Neural progenitor cell (in vitro differentiated cells): ENCODE measurements around the gene RTEL1. TPM values are rescaled to one million over a fixed set of nuclear protein-coding genes. Genes with fewer than 3 reads are reported as not detected.
A peak's percentile ranks its signal among the peaks of the same experiment; 100 is the strongest.

Experiments
- DNase-seq: peaks from one replicate; pipeline ENCODE4 v3.0.0-alpha.2; 2016; ENCODE audit warnings: low spot score
- H2AFZ ChIP-seq: fragments of 200-600 bp; sonication (generic); replicated peaks from 2 replicates; pipeline ENCODE4 v1.6.1; 2016; ENCODE audit warnings: antibody characterized with exemption
- H3F3A ChIP-seq: fragments of 200-600 bp; sonication (generic); 2 replicates; pipeline ENCODE4 v1.6.1; 2016; ENCODE audit warnings: antibody characterized with exemption, low read depth
- H3K27ac ChIP-seq: fragments of 200-600 bp; sonication (generic); 2 replicates; pipeline ENCODE4 v1.5.1; 2016; ENCODE audit warnings: mild to moderate bottlenecking
- H3K27me3 ChIP-seq: fragments of 200-600 bp; sonication (generic); 2 replicates; pipeline ENCODE4 v1.6.1; 2016; ENCODE audit warnings: mild to moderate bottlenecking, moderate library complexity
- H3K36me3 ChIP-seq: fragments of 200-600 bp; sonication (generic); 2 replicates; pipeline ENCODE4 v1.5.1; 2016
- H3K4me1 ChIP-seq: fragments of 200-600 bp; sonication (generic); 2 replicates; pipeline ENCODE4 v1.6.1; 2016; ENCODE audit warnings: mixed run types
- H3K4me2 ChIP-seq: fragments of 200-600 bp; sonication (generic); 2 replicates; pipeline ENCODE4 v1.6.1; 2016
- H3K4me3 ChIP-seq: fragments of 200-600 bp; sonication (generic); 2 replicates; pipeline ENCODE4 v1.5.1; 2016
- H3K79me2 ChIP-seq: fragments of 200-600 bp; sonication (generic); 2 replicates; pipeline ENCODE4 v1.6.1; 2016; ENCODE audit warnings: low read depth
- H3K9ac ChIP-seq: fragments of 200-600 bp; sonication (generic); 2 replicates; pipeline ENCODE4 v1.6.1; 2016
- H3K9me3 ChIP-seq: fragments of 200-600 bp; sonication (generic); 2 replicates; pipeline ENCODE4 v1.5.1; 2016; ENCODE audit warnings: low read depth
- H4K20me1 ChIP-seq: fragments of 200-600 bp; sonication (generic); 2 replicates; pipeline ENCODE4 v1.6.1; 2016; ENCODE audit warnings: low read depth
- H3K27ac Mint-ChIP-seq: 3 replicates; pipeline ENCODE4 v1.8.0; 2021; ENCODE audit warnings: mixed read lengths
- H3K27me3 Mint-ChIP-seq: 2 replicates; pipeline ENCODE4 v1.8.0; 2022; ENCODE audit warnings: low read depth, mild to moderate bottlenecking, inconsistent platforms, moderate library complexity, mixed read lengths; ENCODE audit not compliant: insufficient read depth
- H3K36me3 Mint-ChIP-seq: 3 replicates; pipeline ENCODE4 v1.8.0; 2021; ENCODE audit warnings: mixed read lengths
- H3K4me1 Mint-ChIP-seq: 3 replicates; pipeline ENCODE4 v1.8.0; 2021; ENCODE audit warnings: mixed read lengths
- H3K4me3 Mint-ChIP-seq: 3 replicates; pipeline ENCODE4 v1.8.0; 2021; ENCODE audit warnings: mild to moderate bottlenecking, moderate library complexity, mixed read lengths
- H3K9me3 Mint-ChIP-seq: 3 replicates; pipeline ENCODE4 v1.8.0; 2020; ENCODE audit warnings: mixed read lengths
- CTCF ChIP-seq: fragments of 200-600 bp; sonication (generic); IDR thresholded peaks from 2 replicates; pipeline ENCODE4 v1.5.1; 2017; ENCODE audit warnings: antibody characterized with exemption, mild to moderate bottlenecking
- EZH2 ChIP-seq: fragments of 200-600 bp; sonication (generic); IDR thresholded peaks from 2 replicates; pipeline ENCODE4 v1.6.1; 2017; ENCODE audit warnings: antibody characterized with exemption, mild to moderate bottlenecking, moderate library complexity
- EZH2phosphoT487 ChIP-seq: fragments of 200-600 bp; sonication (generic); IDR thresholded peaks from 2 replicates; pipeline ENCODE4 v1.6.1; 2017; ENCODE audit warnings: antibody characterized with exemption
- total RNA-seq: library from RNA; depleted of rRNA; stranded (reverse); fragments of >200 nt; gene quantifications from 2 replicates; pipeline ENCODE4 v1.2.3, GENCODE V29; 2015; ENCODE audit warnings: low replicate concordance

The RTEL1 gene
- total RNA-seq, 1 donor from 2014 or later, result 6.0 TPM

DNA sequence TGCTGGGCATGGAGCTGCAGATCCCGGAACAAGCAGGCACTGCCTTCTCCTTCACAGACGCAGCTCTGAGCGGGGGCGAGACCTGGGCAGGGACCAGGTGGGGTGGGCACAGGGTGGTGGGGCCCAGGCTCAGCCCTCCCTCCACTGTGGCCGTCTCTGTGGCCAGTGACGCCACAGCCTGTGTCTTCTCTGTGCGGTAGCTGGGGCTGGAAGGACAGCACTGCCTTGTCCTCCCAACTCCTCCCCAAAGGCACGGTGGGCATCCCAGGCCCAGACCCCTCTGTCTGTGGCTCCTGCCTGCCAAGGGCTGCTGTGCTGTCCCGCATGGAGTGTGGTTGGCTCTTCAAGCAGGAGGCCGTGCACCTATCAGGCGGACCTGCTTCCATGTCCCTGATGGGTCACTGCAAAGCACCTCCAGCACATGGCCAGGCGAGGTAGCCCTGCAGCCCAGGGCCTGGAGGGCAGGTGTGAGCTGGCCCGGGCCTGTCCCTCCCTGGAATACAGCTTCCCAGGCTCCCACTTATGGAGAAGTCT lies 23.6 kb downstream of the RTEL1 start:
- no peak for DNase-seq
- H3K27me3 Mint-ChIP-seq, result peaks cover 5% of the 10 kb centered on the region
- no peaks in the 10 kb centered on the region for H3K4me1 Mint-ChIP-seq
- Histone ChIP-seq H3K36me3 (no peaks in the 10 kb centered on the region), H3K4me2 (no peak overlapping the region), H3K27me3 (no peaks in the 10 kb centered on the region), H3K27ac (no peak overlapping the region), H4K20me1 (no peaks in the 10 kb centered on the region), H3K79me2 (no peaks in the 10 kb centered on the region), H3K4me3 (no peak overlapping the region), H3F3A (no peaks in the 10 kb centered on the region), H3K9me3 (no peaks in the 10 kb centered on the region), H3K4me1 (no peaks in the 10 kb centered on the region), H2AFZ (no peak overlapping the region), H3K9ac (no peak overlapping the region)
- no peak overlapping the region for H3K4me3 Mint-ChIP-seq
- H3K36me3 Mint-ChIP-seq, result peaks cover 5% of the 10 kb centered on the region
- TF ChIP-seq EZH2phosphoT487 (no peak), CTCF (no peak), EZH2 (no peak)
- H3K9me3 Mint-ChIP-seq, result no peaks in the 10 kb centered on the region
- H3K27ac Mint-ChIP-seq, result no peak overlapping the region

GRCh38 chr20:63682384-63683139 lies 24.4 kb downstream of the RTEL1 start:
- Histone ChIP-seq H3K9me3 (no peaks in the 10 kb centered on the region), H3K4me3 (no peak overlapping the region), H3K27ac (no peak overlapping the region), H2AFZ (no peak overlapping the region), H3K9ac (peak overlapping the region; percentile 4), H4K20me1 (no peaks in the 10 kb centered on the region), H3K4me2 (no peak overlapping the region), H3K27me3 (no peaks in the 10 kb centered on the region), H3K4me1 (no peaks in the 10 kb centered on the region), H3F3A (no peaks in the 10 kb centered on the region), H3K36me3 (no peaks in the 10 kb centered on the region), H3K79me2 (no peaks in the 10 kb centered on the region)
- Mint-ChIP-seq H3K36me3 (peaks cover 2% of the 10 kb centered on the region), H3K9me3 (no peaks in the 10 kb centered on the region), H3K27ac (no peak overlapping the region), H3K4me3 (no peak overlapping the region), H3K27me3 (peaks cover 2% of the 10 kb centered on the region), H3K4me1 (peaks cover 3% of the 10 kb centered on the region)
- no peak for TF ChIP-seq EZH2
- TF ChIP-seq CTCF, result no peak
- TF ChIP-seq EZH2phosphoT487, result no peak
- no peak for DNase-seq

GRCh38 chr20:63685269-63686026 lies 27.3 kb downstream of the RTEL1 start:
- Mint-ChIP-seq H3K4me3 (no peak overlapping the region), H3K27ac (peak overlapping the region; percentile 50)
- no peaks in the 10 kb centered on the region for H4K20me1 ChIP-seq

More at GRCh38 chr20:63685269-63686026, 27.3 kb downstream of the RTEL1 start:
- Histone ChIP-seq H3K27me3 (no peaks in the 10 kb centered on the region), H3K9ac (no peak overlapping the region), H2AFZ (no peak overlapping the region), H3K79me2 (no peaks in the 10 kb centered on the region), H3F3A (no peaks in the 10 kb centered on the region), H3K9me3 (no peaks in the 10 kb centered on the region), H3K27ac (no peak overlapping the region), H3K4me2 (no peak overlapping the region), H3K4me3 (no peak overlapping the region), H3K36me3 (no peaks in the 10 kb centered on the region), H3K4me1 (no peaks in the 10 kb centered on the region)
- Mint-ChIP-seq H3K4me1 (peaks cover 3% of the 10 kb centered on the region), H3K9me3 (no peaks in the 10 kb centered on the region), H3K27me3 (peaks cover 2% of the 10 kb centered on the region), H3K36me3 (no peaks in the 10 kb centered on the region)
- TF ChIP-seq EZH2phosphoT487, result no peak
- no peak for TF ChIP-seq CTCF
- no peak for TF ChIP-seq EZH2
- no peak for DNase-seq
